HG02623 (cell line): Measurements from ENCODE around the gene NXPE3.
"Not testable (repeated sequence)": the region's sequence is repeated elsewhere in the genome, so short reads cannot be mapped to it uniquely, and the experiment has no call there.

Experiments
- ATAC-seq: cut with Tn5 transposase; IDR thresholded peaks from one replicate; pipeline ENCODE4 v1.9.1; 2021; ENCODE audit warnings: moderate library complexity; ENCODE audit not compliant: unreplicated experiment

Gene NXPE3

DNA sequence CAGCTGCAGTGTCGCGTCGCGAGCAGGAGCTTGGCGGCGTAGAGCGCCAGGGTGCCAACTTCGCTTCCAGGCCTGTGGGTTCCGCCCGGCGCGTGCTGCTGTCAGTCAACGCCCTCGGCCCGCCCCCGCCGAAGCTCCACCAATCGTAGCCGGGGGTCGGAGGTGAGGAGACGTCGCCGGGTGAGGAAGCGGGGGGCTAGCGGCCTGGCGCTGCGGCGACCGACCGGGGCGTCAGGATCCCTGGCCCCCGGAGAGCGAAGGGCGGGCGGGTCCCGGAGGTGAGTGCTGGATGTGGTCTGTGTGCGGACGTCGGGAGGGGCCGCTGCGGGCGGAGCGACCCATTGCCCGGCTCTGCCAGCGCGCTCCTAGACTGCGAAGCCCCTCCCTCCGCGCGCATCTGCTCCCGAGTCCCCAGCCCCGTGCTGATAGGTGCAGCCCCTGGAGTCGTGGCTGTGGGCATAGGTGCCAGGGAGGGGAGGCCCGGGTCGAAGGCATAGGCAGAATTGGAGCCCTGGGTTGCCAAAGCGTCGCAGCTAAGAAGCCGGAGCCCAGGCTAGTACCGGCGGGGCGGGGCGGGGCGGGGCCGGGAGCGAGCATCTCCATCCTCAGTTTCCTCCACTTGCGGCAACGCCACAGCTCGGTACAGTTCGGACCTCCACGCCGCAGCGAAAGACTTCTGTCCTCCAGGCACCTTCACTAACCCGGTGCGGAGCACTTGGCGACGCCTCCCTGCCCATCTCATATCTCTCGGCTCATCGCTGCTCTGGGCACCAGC lies at the start of gene NXPE3:
Gene NXPE3 (plus strand): TSS at position 165 of the 775 bp plus-strand sequence. CDS start 6,386 bp downstream, outside the sequence.
- ATAC-seq: peak; percentile 93

DNA sequence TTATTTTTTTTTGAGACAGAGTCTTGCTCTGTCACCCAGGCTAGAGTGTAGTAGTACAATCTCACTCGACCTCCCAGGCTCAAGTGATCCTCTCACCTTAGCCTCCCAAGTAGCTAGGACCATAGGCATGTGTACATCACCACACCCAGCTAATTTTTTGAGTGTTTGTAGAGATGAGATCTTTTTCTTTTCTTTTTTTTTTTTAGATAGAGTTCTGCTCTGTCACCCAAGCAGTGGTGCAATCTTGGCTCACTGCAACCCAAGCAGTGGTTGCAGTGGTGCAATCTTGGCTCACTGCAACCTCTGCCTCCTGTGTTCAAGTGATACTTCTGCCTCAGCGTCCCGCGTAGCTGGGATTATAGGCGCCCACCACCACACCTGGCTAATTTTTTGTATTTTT lies 49.4 kb upstream of the NXPE3 start:
- ATAC-seq: no peak

DNA sequence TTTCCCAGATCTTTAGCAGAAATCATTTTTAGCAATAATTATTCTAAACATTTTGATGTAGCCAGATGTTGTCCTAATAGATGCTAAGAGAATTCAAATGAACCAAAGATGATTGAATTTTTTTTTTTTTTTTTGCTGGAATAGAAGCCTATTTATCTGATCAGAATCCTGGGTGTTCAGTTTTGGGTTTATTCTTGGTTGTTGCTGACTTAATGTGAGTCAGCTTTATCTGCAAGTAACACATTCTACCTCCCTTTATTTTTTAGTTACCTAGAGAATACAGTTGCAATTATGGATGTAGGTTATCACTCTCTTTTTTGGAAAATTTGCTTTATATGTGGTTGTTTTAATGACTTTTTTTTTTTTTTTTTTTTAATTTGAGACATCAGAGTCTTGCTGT lies 48.2 kb upstream of the NXPE3 start:
- ATAC-seq: no peak

DNA sequence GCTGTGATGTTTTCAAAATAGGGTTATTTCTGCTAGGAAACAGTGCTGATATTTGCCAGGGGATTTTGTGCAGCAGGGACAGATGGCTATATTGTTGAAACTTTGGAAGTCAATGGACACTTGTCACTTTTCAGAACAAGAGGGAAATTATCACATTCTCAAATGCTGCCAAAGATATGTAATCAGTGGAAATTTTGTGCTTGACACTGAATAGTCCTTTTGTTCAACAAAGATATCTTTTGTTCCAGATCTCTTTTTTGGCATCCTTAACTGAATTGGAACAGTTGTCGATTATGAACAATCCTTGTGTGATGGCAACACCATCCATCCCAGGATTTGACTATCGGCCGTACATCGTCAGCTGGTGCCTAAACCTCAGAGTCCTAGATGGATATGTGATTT lies 46.8 kb upstream of the NXPE3 start:
- no peak for ATAC-seq

DNA sequence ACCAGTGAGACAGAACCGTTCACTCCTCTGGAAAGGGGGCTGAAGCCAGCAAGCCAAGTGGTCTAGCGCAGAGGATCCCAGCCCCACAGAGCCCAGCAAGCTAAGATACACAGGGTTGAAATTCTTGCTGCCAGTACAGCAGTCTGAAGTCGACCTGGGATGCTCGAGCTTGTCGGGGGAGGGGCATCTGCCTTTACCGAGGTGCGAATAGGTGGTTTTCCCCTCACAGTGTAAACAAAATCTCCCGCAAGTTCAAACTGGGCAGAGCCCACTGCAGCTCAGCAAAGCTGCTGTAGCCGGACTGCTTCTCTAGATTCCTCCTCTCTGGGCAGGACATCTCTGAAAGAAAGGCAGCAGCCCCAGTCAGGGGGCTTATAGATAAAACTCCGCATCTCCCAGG lies 43.2 kb upstream of the NXPE3 start:
- ATAC-seq: no peak

DNA sequence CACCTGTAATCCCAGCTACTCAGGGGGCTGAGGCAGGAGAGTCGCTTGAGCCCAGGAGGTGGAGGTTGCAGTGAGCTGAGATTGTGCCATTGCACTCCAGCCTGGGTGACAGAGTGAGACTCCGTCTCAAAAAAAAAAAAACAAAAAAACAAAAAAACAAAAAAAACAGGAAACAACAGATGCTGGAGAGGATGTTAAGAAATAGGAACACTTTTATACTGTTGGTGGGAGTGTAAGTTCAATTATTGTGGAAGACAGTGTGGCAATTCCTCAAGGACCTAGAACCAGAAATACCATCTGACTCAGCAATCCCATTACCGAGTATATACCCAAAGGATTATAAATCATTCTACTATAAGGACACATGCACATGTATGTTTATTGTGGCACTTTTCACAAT lies 37.1 kb upstream of the NXPE3 start:
- not testable (repeated sequence) for ATAC-seq

DNA sequence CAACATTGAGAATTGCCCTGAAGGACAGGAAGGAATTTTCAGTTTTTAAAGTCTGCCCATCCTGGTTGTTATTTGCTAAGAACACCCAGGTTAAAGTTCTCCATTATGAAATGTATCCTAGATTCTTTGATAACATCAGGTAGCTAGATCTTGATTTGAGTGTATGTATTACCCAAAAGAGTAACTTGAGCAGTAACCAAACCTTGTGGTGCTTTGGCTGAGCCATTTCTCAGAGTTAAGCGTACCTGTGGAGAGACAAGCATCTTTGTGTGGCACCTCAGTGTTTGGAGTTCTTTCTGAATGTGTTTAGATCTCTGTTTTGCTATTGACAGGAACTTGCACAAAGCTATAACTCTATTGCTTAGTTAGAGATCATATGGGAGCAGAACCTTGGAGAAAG lies 34.2 kb upstream of the NXPE3 start:
- no peak for ATAC-seq

DNA sequence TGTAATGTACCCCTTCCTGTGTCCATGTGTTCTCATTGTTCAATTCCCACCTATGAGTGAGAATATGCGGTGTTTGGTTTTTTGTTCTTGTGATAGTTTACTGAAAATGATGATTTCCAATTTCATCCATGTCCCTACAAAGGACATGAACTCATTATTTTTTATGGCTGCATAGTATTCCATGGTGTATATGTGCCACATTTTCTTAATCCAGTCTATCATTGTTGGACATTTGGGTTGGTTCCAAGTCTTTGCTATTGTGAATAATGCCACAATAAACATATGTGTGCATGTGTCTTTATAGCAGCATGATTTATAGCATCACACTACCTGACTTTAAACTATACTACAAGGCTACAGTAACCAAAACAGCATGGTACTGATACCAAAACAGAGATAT lies 33.1 kb upstream of the NXPE3 start:
- not testable (repeated sequence) for ATAC-seq

DNA sequence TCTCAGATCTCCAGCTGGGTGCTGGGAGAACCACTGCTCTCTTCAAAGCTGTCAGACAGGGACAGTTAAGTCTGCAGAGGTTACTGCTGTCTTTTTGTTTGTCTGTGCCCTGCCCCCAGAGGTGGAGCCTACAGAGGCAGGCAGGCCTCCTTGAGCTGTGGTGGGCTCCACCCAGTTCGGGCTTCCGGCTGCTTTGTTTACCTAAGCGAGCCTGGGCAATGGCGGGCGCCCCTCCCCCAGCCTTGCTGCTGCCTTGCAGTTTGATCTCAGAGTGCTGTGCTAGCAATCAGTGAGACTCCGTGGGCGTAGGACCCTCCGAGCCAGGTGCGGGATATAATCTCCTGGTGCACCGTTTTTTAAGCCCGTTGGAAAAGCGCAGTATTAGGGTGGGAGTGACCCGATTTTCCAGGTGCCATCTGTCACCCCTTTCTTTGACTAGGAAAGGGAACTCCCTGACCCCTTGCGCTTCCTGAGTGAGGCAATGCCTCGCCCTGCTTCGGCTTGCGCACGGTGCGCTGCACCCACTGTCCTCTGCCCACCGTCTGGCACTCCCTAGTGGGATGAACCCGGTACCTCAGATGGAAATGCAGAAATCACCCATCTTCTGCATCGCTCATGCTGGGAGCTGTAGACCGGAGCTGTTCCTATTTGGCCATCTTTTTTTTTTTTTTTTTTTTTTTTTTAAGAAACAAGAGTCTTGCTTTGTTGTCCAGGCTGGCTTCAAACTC lies 25.5 kb upstream of the NXPE3 start:
- ATAC-seq: not testable (repeated sequence)

DNA sequence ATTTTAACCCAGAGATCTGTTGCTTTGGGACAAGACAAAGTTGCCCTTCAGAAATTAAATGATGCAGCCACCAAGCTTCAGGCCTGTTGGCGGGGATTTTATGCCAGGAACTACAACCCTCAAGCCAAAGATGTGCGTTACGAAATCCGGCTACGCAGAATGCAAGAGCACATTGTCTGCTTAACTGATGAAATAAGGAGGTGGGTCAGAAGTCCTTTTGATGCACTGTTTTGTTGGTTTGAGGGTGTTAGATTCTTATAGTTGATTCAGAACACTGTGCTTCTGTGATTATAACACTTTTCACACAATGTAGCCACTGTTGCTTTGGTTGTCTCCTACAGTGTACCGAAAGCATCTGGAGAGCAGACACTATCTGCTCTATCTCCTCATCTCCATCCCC lies 20.8 kb upstream of the NXPE3 start:
- ATAC-seq: no peak

DNA sequence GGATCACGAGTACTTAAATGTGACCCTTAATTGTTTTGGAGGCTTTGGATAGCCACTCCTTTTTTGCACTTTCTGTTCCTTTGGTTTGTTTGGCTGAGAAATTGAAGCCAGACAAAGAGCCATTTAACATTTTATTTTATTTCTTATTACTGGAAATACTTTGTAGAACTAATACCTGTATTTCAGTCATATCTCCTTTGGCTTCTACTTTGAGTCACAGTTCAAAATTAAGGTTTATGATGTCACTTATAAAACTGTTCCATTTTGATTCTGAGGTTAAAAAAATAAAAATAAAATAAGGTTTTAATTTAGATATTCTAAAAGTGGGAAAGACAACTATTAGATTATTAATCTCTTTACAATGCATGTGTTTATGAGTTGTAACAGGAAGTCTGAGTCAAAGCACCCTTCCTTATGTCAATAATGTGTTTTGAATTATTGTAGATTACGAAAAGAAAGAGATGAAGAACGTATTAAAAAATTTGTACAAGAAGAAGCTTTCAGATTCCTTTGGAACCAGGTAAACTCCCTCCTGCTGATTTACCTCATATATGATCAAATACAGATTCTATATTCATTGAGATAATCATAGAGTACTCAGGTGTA lies 16.9 kb upstream of the NXPE3 start:
- ATAC-seq: no peak

DNA sequence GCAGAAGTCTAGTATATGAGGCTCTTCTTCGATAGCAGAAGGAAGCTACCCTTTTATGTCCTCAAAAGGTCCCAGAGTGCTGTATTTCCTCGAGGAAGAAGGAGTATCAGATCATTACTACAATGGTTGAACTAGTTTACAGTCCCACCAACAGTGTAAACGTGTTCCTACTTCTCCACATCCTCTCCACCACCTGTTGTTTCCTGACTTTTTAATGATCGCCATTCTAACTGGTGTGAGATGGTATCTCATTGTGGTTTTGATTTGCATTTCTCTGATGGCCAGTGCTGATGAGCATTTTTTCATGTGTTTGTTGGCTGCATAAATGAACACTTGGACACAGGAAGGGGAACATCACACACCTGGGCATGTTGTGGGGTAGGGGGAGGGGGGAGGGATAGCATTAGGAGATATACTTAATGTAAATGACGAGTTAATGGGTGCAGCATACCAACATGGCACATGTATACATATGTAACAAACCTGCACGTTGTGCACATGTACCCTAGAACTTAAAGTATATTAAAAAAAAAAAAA lies 1.2 kb upstream of the NXPE3 start:
- not testable (repeated sequence) for ATAC-seq

DNA sequence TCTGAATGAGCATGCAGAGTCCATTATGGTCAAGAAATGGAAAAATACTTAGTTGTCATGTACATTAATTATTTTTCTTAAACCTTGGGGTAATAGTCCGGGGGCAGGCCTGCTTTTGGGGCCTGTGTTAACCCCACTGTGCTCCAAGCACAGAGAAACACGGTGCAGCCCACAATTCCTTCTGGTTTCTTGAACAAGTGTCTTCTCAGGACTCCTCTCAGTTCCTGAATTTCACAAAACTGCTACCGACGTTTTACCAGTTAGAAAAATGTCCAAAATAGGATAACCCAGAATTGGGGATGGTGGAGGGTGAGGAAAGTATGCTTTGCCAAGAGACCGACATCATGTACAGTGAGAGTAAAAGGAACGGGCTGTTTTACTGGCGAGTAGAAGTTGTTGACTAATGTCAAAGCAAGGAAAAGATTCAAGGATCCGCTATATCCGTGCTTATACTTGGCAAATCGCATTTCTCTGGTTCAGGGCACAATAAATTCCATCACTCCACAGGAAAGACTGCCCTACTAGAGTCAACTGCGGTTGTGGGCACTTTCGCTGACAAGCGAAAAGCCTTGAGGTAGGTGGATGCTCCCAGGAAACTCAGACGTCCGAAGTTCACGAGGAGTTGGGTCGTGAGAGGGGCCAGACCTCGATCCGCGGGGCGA lies 495 bp upstream of the NXPE3 start:
- ATAC-seq: no peak

DNA sequence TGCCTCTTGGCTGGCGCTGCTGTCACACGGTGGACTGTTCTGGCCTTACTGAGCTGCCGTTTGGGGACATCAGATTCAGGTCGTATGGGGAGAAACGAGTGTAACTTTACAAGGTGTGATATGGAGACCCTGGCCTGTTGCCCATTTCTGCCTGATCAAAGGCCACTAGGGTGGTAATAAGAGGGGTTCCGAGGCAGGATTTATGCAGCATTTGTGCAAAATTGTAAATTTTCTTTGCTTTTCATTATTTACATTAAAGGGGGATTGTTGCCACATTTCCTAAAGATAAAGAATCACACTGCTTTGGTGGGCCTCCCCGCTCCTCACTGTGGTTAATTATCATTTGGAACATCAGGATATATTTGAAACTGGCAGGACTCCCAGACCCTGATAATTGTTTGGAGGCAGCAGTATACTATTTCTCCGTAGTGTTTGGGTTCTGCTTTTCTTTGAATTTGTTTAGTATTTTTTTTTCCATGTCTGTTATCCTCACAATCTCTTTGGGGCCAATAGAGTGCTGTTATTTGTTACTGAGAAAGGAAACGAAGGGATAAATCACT lies 891 bp downstream of the NXPE3 start:
- ATAC-seq: no peak

DNA sequence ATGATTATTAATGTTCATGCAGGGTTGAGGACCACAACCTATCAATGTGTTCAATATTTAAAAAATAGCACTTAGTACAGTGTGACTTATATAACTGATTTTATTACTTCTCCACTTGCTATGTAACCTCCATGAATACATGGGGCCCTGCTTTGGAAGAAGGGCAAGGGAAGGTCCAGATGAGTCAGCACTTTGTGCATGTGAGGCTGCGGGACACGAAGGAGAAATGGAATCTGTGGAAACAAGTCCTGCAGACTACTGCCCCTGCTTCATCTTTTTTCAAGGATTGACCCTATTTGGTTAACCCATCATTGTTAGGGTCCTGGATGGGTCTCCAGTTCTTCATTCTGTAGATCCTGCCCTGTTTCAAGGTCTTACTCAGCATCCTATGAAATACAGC lies 1.6 kb downstream of the NXPE3 start:
- ATAC-seq: no peak

DNA sequence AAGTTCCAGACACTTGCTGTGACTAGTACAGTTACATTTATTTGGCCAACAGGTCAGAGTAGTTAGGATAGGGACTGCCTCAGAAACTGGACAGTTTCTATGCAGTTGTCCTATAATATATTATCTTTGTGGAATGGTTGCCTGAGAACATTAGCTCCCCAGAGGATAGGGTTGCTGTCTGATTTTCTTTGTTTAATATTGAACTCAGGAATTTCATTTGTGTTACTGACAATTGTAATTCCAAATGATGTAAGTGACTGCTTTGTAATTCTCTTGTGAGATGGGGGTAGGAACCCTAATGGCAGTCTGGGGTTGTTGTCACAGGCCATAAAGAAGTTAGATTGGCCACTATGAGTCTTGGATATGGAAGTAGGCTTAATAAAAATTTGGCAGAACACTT lies 2.2 kb downstream of the NXPE3 start:
- no peak for ATAC-seq

DNA sequence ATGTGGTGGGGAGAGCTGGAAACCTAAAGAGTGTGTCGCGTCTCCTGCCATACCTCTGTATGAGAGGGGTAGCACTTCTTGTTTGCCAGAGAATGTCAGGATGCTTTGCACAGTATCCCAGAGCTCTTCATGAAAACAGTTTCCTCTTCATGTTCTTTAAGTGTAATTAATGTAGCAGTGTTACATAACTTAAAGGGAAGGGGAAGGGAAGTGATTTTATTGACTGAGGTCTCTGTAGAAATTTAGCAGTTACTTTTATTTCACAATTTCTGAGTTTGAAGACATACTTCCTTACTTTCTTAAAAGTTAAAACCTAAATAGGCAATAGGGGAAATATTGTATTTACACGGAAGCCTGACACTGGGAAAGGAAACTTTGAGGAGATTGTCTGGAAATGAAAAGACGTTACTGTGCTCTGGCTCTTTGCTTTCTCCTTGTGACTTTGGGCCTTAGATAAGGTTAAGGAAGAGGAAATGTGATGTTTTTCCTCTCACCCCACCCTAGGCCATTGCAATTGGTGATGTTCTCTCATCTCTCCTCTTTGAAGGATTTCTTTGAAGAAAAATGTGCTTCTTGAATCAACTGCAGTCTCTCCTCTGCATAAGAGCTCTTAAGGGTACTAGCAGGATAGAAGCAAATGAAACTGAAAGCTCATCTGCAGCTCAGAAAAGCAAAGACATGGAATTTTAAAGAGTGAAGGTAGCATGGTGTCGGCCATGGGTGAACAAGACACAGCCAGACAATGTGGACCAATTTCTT lies 6.0 kb downstream of the NXPE3 start:
- ATAC-seq: no peak

DNA sequence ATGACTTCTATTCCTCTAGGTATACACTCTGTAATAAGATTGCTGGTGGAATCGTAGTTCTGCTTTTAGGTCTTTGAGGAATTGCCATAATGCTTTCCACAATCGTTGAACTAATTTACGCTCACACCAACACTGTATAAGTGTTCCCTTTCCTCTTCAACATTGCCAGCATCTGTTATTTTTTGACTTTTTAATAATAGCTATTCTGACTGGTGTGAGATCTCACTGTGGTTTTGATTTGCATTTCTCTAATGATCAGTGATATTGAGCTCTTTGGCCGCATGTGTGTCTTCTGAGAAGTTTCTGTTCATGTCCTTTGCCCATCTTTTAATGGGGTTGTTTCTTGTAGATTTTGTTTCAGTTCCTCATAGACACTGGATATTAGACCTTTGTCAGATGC lies 12.8 kb downstream of the NXPE3 start:
- peak; percentile 97 for ATAC-seq

DNA sequence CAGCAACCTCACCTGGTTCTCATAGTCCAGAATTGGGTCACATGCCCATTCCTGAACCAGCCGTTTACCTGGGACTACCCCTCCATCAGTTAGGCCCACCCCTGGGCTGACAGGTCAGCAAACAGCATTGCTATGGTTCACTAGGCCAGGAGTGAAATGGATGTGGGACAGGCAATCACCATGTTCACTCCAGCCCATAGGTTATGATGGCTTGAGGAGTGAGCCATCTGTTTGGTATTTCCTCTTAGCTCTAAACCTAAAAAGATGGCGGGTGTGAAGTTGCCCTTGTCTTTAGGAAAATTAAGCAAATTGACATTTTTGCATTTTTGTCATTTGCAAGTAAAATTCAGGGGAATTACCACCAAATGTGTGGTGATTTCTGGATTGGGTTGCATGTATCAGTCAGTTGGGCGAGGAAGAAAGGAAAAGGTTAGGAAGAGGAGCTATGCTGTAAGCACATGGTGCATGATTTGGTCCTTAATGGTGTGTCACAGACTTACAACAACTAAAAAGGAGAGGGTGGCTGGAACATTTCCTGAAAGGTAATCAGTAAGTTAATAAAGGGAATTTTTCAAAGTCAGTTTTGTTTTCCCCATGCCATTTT lies 17.2 kb downstream of the NXPE3 start:
- no peak for ATAC-seq

DNA sequence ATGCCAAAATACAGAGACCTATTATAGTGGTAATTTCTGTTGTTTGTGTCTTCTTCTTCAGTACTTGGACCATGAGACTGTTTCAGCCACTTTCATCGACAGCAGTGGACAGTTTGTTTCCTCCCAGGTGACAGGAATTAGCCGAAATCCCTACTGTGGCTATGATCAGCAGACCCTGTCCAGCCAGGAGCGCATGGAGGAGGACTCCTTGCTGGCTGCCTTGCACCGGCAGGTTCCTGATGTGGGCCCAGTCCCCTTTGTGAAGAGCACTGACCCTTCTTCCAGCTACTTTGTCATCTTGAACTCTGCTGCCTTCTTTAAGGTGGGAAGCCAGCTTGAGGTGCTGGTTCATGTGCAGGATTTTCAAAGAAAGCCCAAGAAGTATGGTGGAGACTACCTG lies 22.2 kb downstream of the NXPE3 start:
- ATAC-seq: no peak
